OCI-LY3 (cell line): Measurements from ENCODE around the gene ZNF580.

Experiments used
- H2AFZ ChIP-seq: fragments of 200-600, 300-600 bp; shearing (Covaris generic); 2 replicates; pipeline ENCODE4 v1.6.0; 2014; ENCODE audit warnings: antibody characterized with exemption, low read depth, low read length
- H3K27ac ChIP-seq: fragments of 200-600, 300-600 bp; sonication (generic); 2 replicates; pipeline ENCODE4 v1.5.1; 2014; ENCODE audit warnings: mild to moderate bottlenecking, low read length, moderate library complexity, mixed read lengths
- H3K27me3 ChIP-seq: fragments of 200-600, 300-600 bp; sonication (generic); 2 replicates; pipeline ENCODE4 v1.6.1; 2014; ENCODE audit warnings: low read depth, low read length, mixed read lengths
- H3K36me3 ChIP-seq: fragments of 200-600, 300-600 bp; sonication (generic); replicated peaks from 2 replicates; pipeline ENCODE3; 2014; ENCODE audit warnings: low read depth, low read length, mixed read lengths
- H3K4me1 ChIP-seq: fragments of 300-600, 200-600 bp; sonication (generic); 2 replicates; pipeline ENCODE4 v1.6.1; 2014; ENCODE audit warnings: low read length, mixed read lengths
- H3K4me2 ChIP-seq: fragments of 200-600, 300-600 bp; sonication (generic); 2 replicates; pipeline ENCODE4 v1.6.1; 2014; ENCODE audit warnings: low read length, mixed read lengths
- H3K4me3 ChIP-seq: fragments of 300-600, 200-600 bp; sonication (generic); 2 replicates; pipeline ENCODE4 v1.5.1; 2014; ENCODE audit warnings: antibody characterized with exemption, mild to moderate bottlenecking, low read length, moderate library complexity
- H3K79me2 ChIP-seq: fragments of 300-600, 200-600 bp; shearing (Covaris generic); 2 replicates; pipeline ENCODE4 v1.6.1; 2014; ENCODE audit warnings: mild to moderate bottlenecking, low read length, mixed read lengths
- H3K9ac ChIP-seq: fragments of 300-600, 200-600 bp; shearing (Covaris generic); 2 replicates; pipeline ENCODE4 v1.6.0; 2014; ENCODE audit warnings: mild to moderate bottlenecking, low read length, moderate library complexity
- H3K9me3 ChIP-seq: fragments of 200-600, 300-600 bp; shearing (Covaris generic); 2 replicates; pipeline ENCODE4 v1.6.1; 2014; ENCODE audit warnings: low read length, mixed read lengths; ENCODE audit not compliant: insufficient read depth
- H4K20me1 ChIP-seq: fragments of 200-600, 300-600 bp; sonication (generic); 2 replicates; pipeline ENCODE4 v1.6.1; 2016; ENCODE audit warnings: low read length, mixed read lengths; ENCODE audit not compliant: insufficient read depth
- EZH2phosphoT487 ChIP-seq: fragments of 200-600 bp; shearing (Covaris generic); IDR thresholded peaks from 2 replicates; pipeline ENCODE4 v1.6.1; 2018; ENCODE audit warnings: antibody characterized with exemption, mixed run types, low read depth
- TF ChIP-seq, protein P1 (sequence below): fragments of 200-600, 300-600 bp; sonication (generic); IDR thresholded peaks from 2 replicates; pipeline ENCODE4 v1.5.1; 2014; ENCODE audit warnings: antibody characterized with exemption, low read length, low read depth

The ZNF580 gene

DNA sequence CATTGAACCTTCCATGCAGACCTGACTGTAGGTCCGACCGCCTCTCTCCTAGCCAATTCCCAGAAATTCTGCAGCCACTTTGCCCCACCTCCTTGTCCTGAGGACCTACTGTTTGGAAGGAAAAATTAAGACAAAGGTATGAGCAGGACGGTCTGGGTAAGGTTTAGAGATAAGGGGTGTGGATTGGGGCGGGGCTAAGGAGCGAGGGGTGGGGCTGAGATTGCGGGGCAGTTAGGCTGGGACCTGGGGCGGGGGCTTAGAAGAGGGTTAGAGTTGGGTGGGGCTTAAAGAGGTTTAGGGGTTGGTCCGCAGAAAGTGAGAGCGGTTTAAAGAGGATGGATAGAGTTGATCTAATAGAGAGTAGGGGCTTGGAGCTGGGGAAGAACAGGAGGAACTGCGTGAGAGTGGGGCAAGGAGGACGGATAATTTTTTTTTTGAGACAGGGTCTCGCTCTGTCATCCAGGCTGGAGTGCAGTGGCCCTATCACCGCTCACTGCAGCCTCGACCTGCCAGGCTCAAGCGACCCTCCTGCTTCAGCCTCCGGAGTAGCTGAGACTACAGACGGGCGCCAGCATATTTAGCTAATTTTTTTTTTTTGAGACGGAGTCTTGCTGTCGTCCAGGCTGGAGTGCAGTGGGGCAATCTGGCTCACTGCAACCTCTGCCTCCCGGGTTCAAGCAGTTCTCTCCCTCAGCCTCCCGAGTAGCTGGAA lies 37.1 kb upstream of the ZNF580 start:
- H3K9me3 ChIP-seq: no peaks in the 10 kb centered on the region
- H3K27ac ChIP-seq: no peak overlapping the region
- TF ChIP-seq, protein P1, sequence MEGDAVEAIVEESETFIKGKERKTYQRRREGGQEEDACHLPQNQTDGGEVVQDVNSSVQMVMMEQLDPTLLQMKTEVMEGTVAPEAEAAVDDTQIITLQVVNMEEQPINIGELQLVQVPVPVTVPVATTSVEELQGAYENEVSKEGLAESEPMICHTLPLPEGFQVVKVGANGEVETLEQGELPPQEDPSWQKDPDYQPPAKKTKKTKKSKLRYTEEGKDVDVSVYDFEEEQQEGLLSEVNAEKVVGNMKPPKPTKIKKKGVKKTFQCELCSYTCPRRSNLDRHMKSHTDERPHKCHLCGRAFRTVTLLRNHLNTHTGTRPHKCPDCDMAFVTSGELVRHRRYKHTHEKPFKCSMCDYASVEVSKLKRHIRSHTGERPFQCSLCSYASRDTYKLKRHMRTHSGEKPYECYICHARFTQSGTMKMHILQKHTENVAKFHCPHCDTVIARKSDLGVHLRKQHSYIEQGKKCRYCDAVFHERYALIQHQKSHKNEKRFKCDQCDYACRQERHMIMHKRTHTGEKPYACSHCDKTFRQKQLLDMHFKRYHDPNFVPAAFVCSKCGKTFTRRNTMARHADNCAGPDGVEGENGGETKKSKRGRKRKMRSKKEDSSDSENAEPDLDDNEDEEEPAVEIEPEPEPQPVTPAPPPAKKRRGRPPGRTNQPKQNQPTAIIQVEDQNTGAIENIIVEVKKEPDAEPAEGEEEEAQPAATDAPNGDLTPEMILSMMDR: no peak
- no peak for TF ChIP-seq EZH2phosphoT487
- no peak overlapping the region for H2AFZ ChIP-seq
- peak overlapping the region; percentile 87; the same call in 1 of the 2 replicates for H3K4me2 ChIP-seq
- H3K9ac ChIP-seq: no peak overlapping the region
- H3K4me3 ChIP-seq: no peak overlapping the region
- peaks cover 16% of the 10 kb centered on the region for H3K36me3 ChIP-seq
- no peaks in the 10 kb centered on the region for H3K27me3 ChIP-seq
- H3K4me1 ChIP-seq: peaks cover 24% of the 10 kb centered on the region
- H3K79me2 ChIP-seq: peaks cover 34% of the 10 kb centered on the region
- no peaks in the 10 kb centered on the region for H4K20me1 ChIP-seq

DNA sequence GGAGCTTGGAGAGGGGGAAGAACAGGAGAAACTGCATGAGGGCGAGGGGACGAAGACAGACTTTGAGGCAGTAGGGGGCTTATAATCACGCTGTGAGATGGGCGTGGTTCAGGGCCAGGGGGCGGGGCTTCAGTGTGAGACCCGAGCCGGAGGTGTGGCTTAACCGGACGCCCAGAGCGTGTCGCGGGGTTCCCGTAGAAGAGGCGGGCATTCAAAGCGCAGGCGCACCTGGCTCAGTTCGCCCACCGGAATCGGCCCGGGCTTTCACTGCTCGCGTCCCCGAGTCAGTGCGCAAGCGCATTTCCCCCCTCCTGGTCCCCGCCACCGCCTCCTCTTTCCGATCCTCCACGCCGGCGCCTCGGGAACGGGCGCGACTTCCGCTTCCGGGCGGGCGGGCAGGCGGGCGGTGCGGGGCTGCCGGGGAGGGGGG lies 35.6 kb upstream of the ZNF580 start:
- Histone ChIP-seq H3K36me3 (peaks cover 26% of the 10 kb centered on the region), H2AFZ (0 out of 2 replicates have a peak overlapping the region, but pooled peaks have one; percentile 8)

DNA sequence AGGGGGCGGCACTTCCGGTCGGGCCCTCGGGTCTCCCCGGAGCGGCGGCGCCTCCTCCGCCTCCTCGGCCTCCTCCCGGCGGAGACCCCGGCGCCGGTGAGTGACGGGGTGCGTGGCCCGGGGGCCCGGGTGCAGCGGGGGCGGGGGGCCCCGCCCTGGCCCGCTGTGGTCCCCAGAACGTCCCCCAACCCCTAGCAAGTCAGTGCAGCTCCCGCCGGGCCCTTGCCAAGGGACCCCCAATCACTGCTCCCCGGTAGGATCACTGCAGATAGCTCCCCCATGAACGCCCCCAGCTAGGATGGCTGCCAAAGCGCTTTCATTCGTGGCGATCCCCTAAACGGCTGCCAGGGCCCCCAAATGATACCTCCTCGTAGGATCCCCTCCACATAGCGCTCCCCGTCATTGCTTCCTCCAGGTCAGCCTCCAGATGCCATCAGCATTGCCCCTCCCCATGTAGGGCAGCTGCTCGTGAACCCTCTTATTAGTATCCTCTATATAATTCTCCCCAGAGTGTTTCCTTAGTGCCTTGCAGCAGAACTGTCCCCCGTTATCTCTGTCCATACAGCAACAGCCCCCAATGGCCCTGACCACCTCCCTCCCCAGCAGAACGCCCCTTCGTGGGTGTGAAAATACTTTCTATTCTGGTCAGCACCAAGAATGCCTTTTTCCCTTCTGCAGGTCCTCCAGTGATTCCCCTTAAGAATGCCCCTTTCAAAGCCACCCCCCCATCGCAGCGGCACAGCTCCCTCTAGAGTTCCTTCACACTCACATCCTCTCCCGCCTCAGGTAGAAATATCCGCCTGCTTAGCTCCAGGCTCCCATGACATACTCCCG lies 34.9 kb upstream of the ZNF580 start, which contains the start of gene ZNF865:
TSS of gene ZNF865 (plus strand) at position 11 of the 834 bp plus-strand sequence. CDS start 7,972 bp downstream, outside the sequence.
- no peaks in the 10 kb centered on the region for H3K9me3 ChIP-seq
- H3K79me2 ChIP-seq: peaks cover 48% of the 10 kb centered on the region
- peak within 1 kb of the TSS; percentile 88 for H3K27ac ChIP-seq
- 0 out of 2 replicates have a peak within 1 kb of the TSS, but pooled peaks have one; percentile 8 for H2AFZ ChIP-seq
- peak within 1 kb of the TSS; percentile 91 for H3K4me3 ChIP-seq
- peaks cover 27% of the 10 kb centered on the region for H3K36me3 ChIP-seq
- no peak for TF ChIP-seq EZH2phosphoT487
- TF ChIP-seq, protein P1: peak; percentile 83
- H3K27me3 ChIP-seq: no peaks in the 10 kb centered on the region
- no peaks in the 10 kb centered on the region for H4K20me1 ChIP-seq
- peaks cover 20% of the 10 kb centered on the region for H3K4me1 ChIP-seq
- peak within 1 kb of the TSS; percentile 97 for H3K9ac ChIP-seq
- peak within 1 kb of the TSS; percentile 95 for H3K4me2 ChIP-seq

More for the DNA sequence above, 35.6 kb upstream of the ZNF580 start:
- no peaks in the 10 kb centered on the region for H4K20me1 ChIP-seq
- H3K9me3 ChIP-seq: no peaks in the 10 kb centered on the region
- H3K9ac ChIP-seq: peak overlapping the region; percentile 97
- peak overlapping the region; percentile 88 for H3K27ac ChIP-seq
- H3K4me1 ChIP-seq: peaks cover 22% of the 10 kb centered on the region
- peaks cover 46% of the 10 kb centered on the region for H3K79me2 ChIP-seq
- peak overlapping the region; percentile 87 for H3K4me2 ChIP-seq
- H3K4me3 ChIP-seq: peak overlapping the region; percentile 91
- no peak for TF ChIP-seq EZH2phosphoT487
- TF ChIP-seq, protein P1: no peak
- H3K27me3 ChIP-seq: no peaks in the 10 kb centered on the region

DNA sequence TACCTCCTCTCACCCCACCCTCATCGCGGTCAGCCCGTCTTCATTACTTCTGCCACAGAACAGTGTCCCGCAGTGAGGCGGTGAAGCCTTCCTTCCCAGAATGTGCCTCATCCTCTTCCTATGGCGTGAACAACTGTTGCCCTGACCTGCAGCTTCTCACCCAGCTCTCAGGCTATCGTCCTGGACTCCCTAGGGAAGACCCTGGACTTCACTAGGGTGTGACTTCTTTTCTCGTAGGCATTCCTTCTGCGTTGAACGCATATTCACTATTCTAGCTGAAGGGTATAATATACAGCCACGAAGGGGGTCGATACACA lies 34.4 kb upstream of the ZNF580 start:
- H2AFZ ChIP-seq: no peak overlapping the region

More for the DNA sequence above, 34.4 kb upstream of the ZNF580 start:
- Histone ChIP-seq H3K4me3 (peak overlapping the region; percentile 91), H3K27ac (peak overlapping the region; percentile 88), H3K4me1 (peaks cover 20% of the 10 kb centered on the region), H3K79me2 (peaks cover 51% of the 10 kb centered on the region), H3K27me3 (no peaks in the 10 kb centered on the region), H3K36me3 (peaks cover 28% of the 10 kb centered on the region), H4K20me1 (no peaks in the 10 kb centered on the region), H3K4me2 (peak overlapping the region; percentile 95), H3K9me3 (no peaks in the 10 kb centered on the region), H3K9ac (peak overlapping the region; percentile 97)
- TF ChIP-seq, protein P1: no peak
- TF ChIP-seq EZH2phosphoT487: no peak
